GM10266 (cell line): Measurements from ENCODE around the gene ZBTB39.
"Not testable (repeated sequence)": the region's sequence is repeated elsewhere in the genome, so short reads cannot be mapped to it uniquely, and the experiment has no call there.

ENCODE experiments used
- DNase-seq: peaks from one replicate; pipeline ENCODE4 v3.0.0; 2012; ENCODE audit errors: extremely low spot score
- TF ChIP-seq, protein P1 (sequence below): IDR thresholded peaks from 2 replicates; pipeline ENCODE4 v1.5.1; 2012; ENCODE audit warnings: mild to moderate bottlenecking, low read depth; ENCODE audit not compliant: control insufficient read depth, insufficient read depth; ENCODE audit errors: missing control alignments

The ZBTB39 gene, protein sequence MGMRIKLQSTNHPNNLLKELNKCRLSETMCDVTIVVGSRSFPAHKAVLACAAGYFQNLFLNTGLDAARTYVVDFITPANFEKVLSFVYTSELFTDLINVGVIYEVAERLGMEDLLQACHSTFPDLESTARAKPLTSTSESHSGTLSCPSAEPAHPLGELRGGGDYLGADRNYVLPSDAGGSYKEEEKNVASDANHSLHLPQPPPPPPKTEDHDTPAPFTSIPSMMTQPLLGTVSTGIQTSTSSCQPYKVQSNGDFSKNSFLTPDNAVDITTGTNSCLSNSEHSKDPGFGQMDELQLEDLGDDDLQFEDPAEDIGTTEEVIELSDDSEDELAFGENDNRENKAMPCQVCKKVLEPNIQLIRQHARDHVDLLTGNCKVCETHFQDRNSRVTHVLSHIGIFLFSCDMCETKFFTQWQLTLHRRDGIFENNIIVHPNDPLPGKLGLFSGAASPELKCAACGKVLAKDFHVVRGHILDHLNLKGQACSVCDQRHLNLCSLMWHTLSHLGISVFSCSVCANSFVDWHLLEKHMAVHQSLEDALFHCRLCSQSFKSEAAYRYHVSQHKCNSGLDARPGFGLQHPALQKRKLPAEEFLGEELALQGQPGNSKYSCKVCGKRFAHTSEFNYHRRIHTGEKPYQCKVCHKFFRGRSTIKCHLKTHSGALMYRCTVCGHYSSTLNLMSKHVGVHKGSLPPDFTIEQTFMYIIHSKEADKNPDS

DNA sequence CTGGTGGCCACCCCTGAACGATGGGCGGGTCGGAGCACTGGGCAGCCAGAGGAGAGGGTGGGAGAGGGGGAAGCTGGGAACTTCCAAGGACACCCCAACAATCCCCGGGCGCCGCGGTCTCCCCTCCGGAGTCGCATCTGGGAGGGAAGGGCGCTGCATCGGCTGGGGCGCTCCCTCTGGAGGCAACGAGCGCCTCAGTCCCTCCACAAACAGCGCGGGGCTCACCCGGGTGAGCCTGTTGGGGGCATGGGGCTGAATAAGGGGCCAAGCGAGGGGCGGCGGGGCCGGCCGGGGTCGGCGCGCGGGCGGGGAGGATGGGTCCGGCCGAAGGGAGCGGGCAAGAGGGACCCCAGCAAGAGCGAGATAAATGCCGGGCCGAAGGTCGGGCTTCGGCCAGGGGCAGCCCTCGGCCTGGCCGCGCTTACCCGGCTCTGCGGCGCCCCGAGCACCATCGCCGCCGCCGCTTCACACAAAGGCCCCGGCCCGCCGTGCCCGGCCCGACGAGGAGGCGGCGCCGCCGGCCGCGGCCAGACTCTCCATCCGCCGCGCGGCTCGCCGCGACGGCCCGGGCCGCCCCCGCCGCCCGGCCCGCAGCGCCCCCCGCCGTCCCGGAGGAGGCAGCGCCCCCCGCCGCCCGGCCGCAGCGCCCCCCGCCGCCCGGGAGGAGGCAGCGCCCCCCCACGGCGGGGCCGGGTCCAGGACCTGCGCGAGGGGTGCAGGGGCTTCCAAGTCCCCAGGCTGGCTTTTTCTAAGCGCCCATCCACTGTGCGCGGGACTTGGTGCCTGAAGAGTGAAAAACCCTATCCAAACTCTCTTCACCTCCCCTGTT, at the start of gene ZBTB39:
ZBTB39 (minus strand) TSS at position 567 of the 829 bp plus-strand sequence. CDS start 1,629 bp downstream, outside the sequence.
- DNase-seq: peak; percentile 95
- TF ChIP-seq, protein P1, sequence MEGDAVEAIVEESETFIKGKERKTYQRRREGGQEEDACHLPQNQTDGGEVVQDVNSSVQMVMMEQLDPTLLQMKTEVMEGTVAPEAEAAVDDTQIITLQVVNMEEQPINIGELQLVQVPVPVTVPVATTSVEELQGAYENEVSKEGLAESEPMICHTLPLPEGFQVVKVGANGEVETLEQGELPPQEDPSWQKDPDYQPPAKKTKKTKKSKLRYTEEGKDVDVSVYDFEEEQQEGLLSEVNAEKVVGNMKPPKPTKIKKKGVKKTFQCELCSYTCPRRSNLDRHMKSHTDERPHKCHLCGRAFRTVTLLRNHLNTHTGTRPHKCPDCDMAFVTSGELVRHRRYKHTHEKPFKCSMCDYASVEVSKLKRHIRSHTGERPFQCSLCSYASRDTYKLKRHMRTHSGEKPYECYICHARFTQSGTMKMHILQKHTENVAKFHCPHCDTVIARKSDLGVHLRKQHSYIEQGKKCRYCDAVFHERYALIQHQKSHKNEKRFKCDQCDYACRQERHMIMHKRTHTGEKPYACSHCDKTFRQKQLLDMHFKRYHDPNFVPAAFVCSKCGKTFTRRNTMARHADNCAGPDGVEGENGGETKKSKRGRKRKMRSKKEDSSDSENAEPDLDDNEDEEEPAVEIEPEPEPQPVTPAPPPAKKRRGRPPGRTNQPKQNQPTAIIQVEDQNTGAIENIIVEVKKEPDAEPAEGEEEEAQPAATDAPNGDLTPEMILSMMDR: peak; percentile 72

DNA sequence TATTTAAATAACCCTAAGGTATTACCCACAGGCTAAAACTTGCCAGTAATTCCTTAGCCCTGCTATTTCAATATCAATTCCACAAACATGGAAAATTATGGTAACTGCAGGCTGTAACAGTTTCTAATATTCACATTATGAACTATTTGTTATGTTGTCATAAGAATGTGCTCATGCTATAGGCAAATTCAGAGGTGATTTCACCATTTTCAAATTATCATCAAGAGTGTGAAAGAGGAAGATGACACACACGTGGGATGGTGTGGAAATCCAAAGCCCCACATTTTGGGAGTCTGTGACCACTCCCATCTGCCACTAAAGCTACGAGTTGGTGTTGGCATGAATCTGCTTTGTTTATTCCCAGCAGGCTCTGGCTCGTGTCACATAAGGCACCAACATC, 49.5 kb upstream of the ZBTB39 start:
- no peak for DNase-seq
- TF ChIP-seq, protein P1: no peak

DNA sequence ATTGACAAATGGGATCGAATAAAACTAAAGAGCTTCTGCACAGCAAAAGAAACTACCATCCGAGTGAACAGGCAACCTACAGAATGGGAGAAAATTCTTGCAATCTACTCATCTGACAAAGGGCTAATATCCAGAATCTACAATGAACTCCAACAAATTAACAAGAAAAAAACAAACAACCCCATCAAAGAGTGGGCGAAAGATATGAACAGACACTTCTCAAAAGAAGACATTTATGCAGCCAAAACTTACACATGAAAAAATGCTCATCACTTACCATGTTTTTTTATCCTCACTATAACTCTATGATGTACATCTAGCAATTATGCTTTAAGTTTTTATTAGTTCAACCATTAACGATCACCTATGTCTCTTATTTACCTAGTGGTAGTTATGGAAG, 47.6 kb upstream of the ZBTB39 start:
- not testable (repeated sequence) for DNase-seq

DNA sequence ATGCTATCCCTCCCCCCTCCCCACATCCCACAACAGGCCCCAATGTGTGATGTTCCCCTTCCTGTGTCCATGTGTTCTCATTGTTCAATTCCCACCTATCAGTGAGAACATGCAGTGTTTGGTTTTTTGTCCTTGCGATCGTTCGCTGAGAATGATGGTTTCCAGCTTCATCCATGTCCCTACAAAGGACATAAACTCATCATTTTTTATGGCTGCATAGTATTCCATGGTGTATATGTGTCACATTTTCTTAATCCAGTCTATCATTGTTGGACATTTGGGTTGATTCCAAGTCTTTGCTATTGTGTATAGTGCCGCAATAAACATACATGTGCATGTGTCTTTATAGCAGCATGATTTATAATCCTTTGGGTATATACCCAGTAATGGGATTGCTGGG, 46.8 kb upstream of the ZBTB39 start:
- not testable (repeated sequence) for DNase-seq

DNA sequence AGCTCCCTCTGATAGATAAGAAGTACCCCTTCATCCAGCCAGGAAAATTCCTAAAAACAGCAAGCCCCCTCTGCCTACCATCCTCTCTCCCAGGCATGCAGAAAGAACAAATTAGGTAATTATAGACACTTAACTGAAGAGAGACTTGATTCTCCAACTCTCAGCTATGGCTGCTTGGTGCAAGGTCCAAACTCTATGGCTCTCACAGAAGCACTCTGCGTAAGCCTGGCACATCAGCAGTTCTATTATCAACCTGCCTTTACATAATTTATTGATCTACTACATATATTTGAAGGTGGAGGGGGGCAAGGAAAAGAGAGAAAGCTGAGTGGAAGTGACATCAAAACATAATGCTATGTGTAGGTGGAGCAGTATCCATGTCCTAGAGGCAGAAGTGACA, 44.7 kb upstream of the ZBTB39 start:
- DNase-seq: no peak
- TF ChIP-seq, protein P1: no peak

DNA sequence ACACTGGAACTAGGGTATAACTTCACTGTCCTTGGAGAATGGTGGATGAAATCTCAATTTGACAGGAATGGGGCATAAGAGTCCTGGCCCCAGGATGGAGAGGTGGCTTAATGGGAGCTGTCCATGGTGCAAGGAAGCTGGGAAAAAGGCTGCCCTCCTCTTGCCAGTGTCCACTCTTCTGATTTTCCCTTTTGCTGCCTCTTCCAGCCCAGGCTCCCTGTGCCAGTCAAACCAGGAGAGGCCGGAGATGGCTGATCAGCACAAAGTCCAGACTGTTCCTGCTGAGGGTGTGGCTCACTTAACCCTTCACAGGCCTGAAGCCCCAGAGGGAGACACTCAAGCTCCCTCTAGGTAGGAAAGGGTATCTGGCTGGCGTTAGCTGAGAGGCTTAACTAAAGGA, 43.5 kb upstream of the ZBTB39 start, which contains the start of gene MYO1A:
MYO1A (minus strand) TSS at position 240 of the 400 bp plus-strand sequence. CDS start 1,806 bp downstream, outside the sequence.
- no peak for DNase-seq
- TF ChIP-seq, protein P1: no peak

DNA sequence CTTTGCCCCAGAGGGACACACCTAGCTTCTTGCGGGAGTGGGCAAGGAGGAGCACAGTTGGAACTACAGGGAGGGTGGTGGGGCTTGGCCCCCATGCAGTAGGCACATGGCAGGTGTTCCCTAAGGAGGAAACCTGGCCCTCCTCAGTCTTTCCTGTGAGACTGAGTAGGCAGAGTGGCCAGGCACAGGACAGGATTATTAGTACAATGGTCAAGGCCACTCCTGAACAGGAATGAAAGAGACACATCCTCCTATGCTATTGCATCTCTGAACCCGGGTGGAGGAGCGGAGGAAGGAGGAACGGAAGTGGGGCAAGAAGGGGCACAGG, 42.7 kb upstream of the ZBTB39 start:
- no peak for DNase-seq
- TF ChIP-seq, protein P1: no peak
